HG02885 (cell line): ENCODE results near the gene ANKRD22.

Experiments used
- ATAC-seq: cut with Tn5 transposase; IDR thresholded peaks from one replicate; pipeline ENCODE4 v1.9.1; 2021; ENCODE audit warnings: mild to moderate bottlenecking; ENCODE audit not compliant: unreplicated experiment, poor library complexity

The ANKRD22 gene

GRCh38 chr10:88879534-88880281, 28.1 kb upstream of the ANKRD22 start, which contains the start of gene STAMBPL1:
Gene STAMBPL1 (plus strand): TSS chr10:88880245. CDS start chr10:88901709, 21,464 bp downstream.
- peak; percentile 56 for ATAC-seq

GRCh38 chr10:88877298-88877697, 25.7 kb upstream of the ANKRD22 start:
- ATAC-seq: no peak

GRCh38 chr10:88875081-88875480, 23.4 kb upstream of the ANKRD22 start:
- no peak for ATAC-seq

GRCh38 chr10:88874281-88874680, 22.6 kb upstream of the ANKRD22 start:
- ATAC-seq: no peak

GRCh38 chr10:88873757-88874156, 22.1 kb upstream of the ANKRD22 start:
- ATAC-seq: no peak

- ATAC-seq: peak; percentile 50
These were observed 18.4 kb upstream of the ANKRD22 start for GRCh38 chr10:88870089-88870488.

- ATAC-seq: no peak
These were observed 14.8 kb upstream of the ANKRD22 start for GRCh38 chr10:88866454-88866853.

GRCh38 chr10:88865281-88865876, 13.7 kb upstream of the ANKRD22 start:
- ATAC-seq: no peak

- ATAC-seq: no peak
These were observed 9.4 kb upstream of the ANKRD22 start for GRCh38 chr10:88861036-88861435.

- no peak for ATAC-seq
These were observed 6.8 kb upstream of the ANKRD22 start for GRCh38 chr10:88858491-88858890.

- no peak for ATAC-seq
These were observed 6.2 kb upstream of the ANKRD22 start for GRCh38 chr10:88857831-88858230.

- ATAC-seq: no peak
These were observed 3.0 kb upstream of the ANKRD22 start for GRCh38 chr10:88854684-88855083.

- no peak for ATAC-seq
These were observed 1.7 kb upstream of the ANKRD22 start for GRCh38 chr10:88853155-88853881.

- no peak for ATAC-seq
These were observed 683 bp upstream of the ANKRD22 start for GRCh38 chr10:88852327-88852726.

GRCh38 chr10:88850712-88851111, 932 bp downstream of the ANKRD22 start:
- ATAC-seq: no peak

- ATAC-seq: no peak
These were observed 2.4 kb downstream of the ANKRD22 start for GRCh38 chr10:88849234-88849633.

GRCh38 chr10:88848499-88848898, 3.1 kb downstream of the ANKRD22 start:
- no peak for ATAC-seq

- no peak for ATAC-seq
These were observed 8.5 kb downstream of the ANKRD22 start for GRCh38 chr10:88843171-88843570.

GRCh38 chr10:88841316-88842111, 10.1 kb downstream of the ANKRD22 start:
- ATAC-seq: peak; percentile 55

GRCh38 chr10:88840881-88841280, 10.8 kb downstream of the ANKRD22 start:
- ATAC-seq: peak; percentile 5
